ENCODE results near the gene IL1RAP. TPM values are rescaled to one million over a fixed set of nuclear protein-coding genes. Genes with fewer than 3 reads are reported as not detected.

IL1RAP gene
- polyA plus RNA-seq, 3 donors, result 8.0 to 12.6 (median 11.8) TPM

GRCh38 chr3:190532731-190533203 is 18.9 kb downstream of the IL1RAP start:
- WGBS (ENCODE audit: insufficient coverage), result 42% methylated on average over 2 of the region's 7 CpGs
- no peak overlapping the region for H3K4me3 Mint-ChIP-seq

GRCh38 chr3:190533511-190534281 is 19.8 kb downstream of the IL1RAP start:
- peak; percentile 43 to 55 (median 49) for DNase-seq
- Histone ChIP-seq H3K4me1 (ENCODE audit: control insufficient read depth in 1 of 2, insufficient read depth in 2 of 2, low read length in 2 of 2) (peaks cover 17 to 26% of the 10 kb centered on the region in 2 donors), H4K20me1 (ENCODE audit: insufficient read depth, low read length) (peaks cover 6% of the 10 kb centered on the region), H3K4me3 (replicated peaks in 1 of 3; ENCODE audit: low read depth in 2 of 3, low read length in 3 of 3) (no peak overlapping the region), H3K9ac (ENCODE audit: insufficient read depth, low read length, poor library complexity, severe bottlenecking) (no peak overlapping the region), H2AFZ (ENCODE audit: insufficient read depth, low read depth, low read length, poor library complexity, severe bottlenecking) (no peak overlapping the region), H3K79me2 (ENCODE audit: insufficient read depth, low read length) (peaks cover 14% of the 10 kb centered on the region), H3K9me3 (replicated peaks in 1 of 2; ENCODE audit: control insufficient read depth in 1 of 2, insufficient read depth in 1 of 2, low read length in 2 of 2) (no peaks in the 10 kb centered on the region), H3K36me3 (replicated peaks in 1 of 2; ENCODE audit: control insufficient read depth in 1 of 2, insufficient read depth in 2 of 2, low read length in 2 of 2) (no peaks in the 10 kb centered on the region), H3K27ac (ENCODE audit: low read depth in 1 of 2, low read length in 2 of 2) (peak overlapping the region in 1 of 2 donors; percentile 61), H3K4me2 (replicated peaks; ENCODE audit: extremely low read depth, low read length, poor library complexity, severe bottlenecking) (no peak overlapping the region), H3K27me3 (ENCODE audit: control insufficient read depth in 2 of 2, insufficient read depth in 2 of 2, low read length in 2 of 2) (no peaks in the 10 kb centered on the region)
- Mint-ChIP-seq H3K4me3 (no peak overlapping the region), H3K4me1 (peaks cover 29% of the 10 kb centered on the region), H3K27ac (peak overlapping the region in 6 of 7 donors; percentile 4 to 62 (median 42)), H3K36me3 (peaks cover 12 to 24% of the 10 kb centered on the region in 2 donors), H3K9me3 (no peaks in the 10 kb centered on the region), H3K27me3 (ENCODE audit: low read depth in 3 of 3) (peaks cover 0 to 4% (median 0%) of the 10 kb centered on the region in 3 donors)
- 6% methylated on average over 3 of the region's 13 CpGs for WGBS (ENCODE audit: insufficient coverage)
- no peak for TF ChIP-seq CTCF (IDR thresholded peaks at IDR 0.05)
- intact Hi-C loops (cut with micrococcal nuclease), result no loop called here

More at GRCh38 chr3:190532731-190533203, 18.9 kb downstream of the IL1RAP start:
- Mint-ChIP-seq H3K36me3 (peaks cover 13 to 26% of the 10 kb centered on the region in 2 donors), H3K4me1 (peaks cover 35% of the 10 kb centered on the region), H3K27ac (peak overlapping the region in 5 of 7 donors; percentile 15 to 59 (median 55)), H3K27me3 (ENCODE audit: low read depth in 3 of 3) (peaks cover 0 to 4% (median 0%) of the 10 kb centered on the region in 3 donors), H3K9me3 (no peaks in the 10 kb centered on the region)
- Histone ChIP-seq H3K4me3 (replicated peaks in 1 of 3; ENCODE audit: low read depth in 2 of 3, low read length in 3 of 3) (no peak overlapping the region), H2AFZ (ENCODE audit: insufficient read depth, low read depth, low read length, poor library complexity, severe bottlenecking) (no peak overlapping the region), H4K20me1 (ENCODE audit: insufficient read depth, low read length) (peaks cover 6% of the 10 kb centered on the region), H3K4me1 (ENCODE audit: control insufficient read depth in 1 of 2, insufficient read depth in 2 of 2, low read length in 2 of 2) (peaks cover 20 to 34% of the 10 kb centered on the region in 2 donors), H3K27ac (ENCODE audit: low read depth in 1 of 2, low read length in 2 of 2) (peak overlapping the region in 1 of 2 donors; percentile 61), H3K36me3 (replicated peaks in 1 of 2; ENCODE audit: control insufficient read depth in 1 of 2, insufficient read depth in 2 of 2, low read length in 2 of 2) (no peaks in the 10 kb centered on the region), H3K9me3 (replicated peaks in 1 of 2; ENCODE audit: control insufficient read depth in 1 of 2, insufficient read depth in 1 of 2, low read length in 2 of 2) (no peaks in the 10 kb centered on the region), H3K4me2 (replicated peaks; ENCODE audit: extremely low read depth, low read length, poor library complexity, severe bottlenecking) (no peak overlapping the region), H3K9ac (ENCODE audit: insufficient read depth, low read length, poor library complexity, severe bottlenecking) (no peak overlapping the region), H3K27me3 (ENCODE audit: control insufficient read depth in 2 of 2, insufficient read depth in 2 of 2, low read length in 2 of 2) (no peaks in the 10 kb centered on the region), H3K79me2 (ENCODE audit: insufficient read depth, low read length) (peaks cover 10% of the 10 kb centered on the region)
- intact Hi-C loops (cut with micrococcal nuclease), result no loop called here
- no peak for TF ChIP-seq CTCF (IDR thresholded peaks at IDR 0.05)
- peak in 1 of 3 donors; percentile 16 for DNase-seq

Measured in CD14-positive monocyte (primary cell).